NCI-H510A treated with DMSO at 0.1 percent for 48 hours (cell line): ENCODE results near the gene STX18.

Source experiments
- DNase-seq: peaks from one replicate; lab custom pipeline; 2025; lab: John Stamatoyannopoulos, UW

The STX18 gene

GRCh38 chr4:4418676-4419390, 123.0 kb downstream of the STX18 start:
- no peak for DNase-seq

GRCh38 chr4:4417886-4418285, 124.0 kb downstream of the STX18 start:
- DNase-seq = no peak

DNA sequence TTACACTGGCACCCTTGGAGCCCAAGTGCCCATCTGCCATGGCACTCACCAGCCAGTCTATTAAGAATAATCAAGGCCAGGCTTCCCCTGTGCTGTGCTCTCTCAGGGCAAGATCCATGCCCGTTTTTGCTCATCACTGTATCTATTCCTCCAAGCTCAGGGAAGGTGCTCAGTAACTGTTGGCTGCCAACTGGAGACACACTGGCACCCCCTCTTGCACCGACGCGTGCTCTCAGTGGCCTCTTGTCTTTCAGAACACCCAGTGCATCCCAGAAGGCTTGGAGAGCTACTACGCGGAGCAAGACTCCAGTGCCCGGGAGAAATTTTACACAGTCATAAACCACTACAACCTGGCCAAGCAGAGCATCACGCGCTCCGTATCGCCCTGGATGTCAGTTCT, 124.9 kb downstream of the STX18 start:
- DNase-seq = no peak

- DNase-seq = no peak
Measured at GRCh38 chr4:4415806-4416805, 125.7 kb downstream of the STX18 start.

DNA sequence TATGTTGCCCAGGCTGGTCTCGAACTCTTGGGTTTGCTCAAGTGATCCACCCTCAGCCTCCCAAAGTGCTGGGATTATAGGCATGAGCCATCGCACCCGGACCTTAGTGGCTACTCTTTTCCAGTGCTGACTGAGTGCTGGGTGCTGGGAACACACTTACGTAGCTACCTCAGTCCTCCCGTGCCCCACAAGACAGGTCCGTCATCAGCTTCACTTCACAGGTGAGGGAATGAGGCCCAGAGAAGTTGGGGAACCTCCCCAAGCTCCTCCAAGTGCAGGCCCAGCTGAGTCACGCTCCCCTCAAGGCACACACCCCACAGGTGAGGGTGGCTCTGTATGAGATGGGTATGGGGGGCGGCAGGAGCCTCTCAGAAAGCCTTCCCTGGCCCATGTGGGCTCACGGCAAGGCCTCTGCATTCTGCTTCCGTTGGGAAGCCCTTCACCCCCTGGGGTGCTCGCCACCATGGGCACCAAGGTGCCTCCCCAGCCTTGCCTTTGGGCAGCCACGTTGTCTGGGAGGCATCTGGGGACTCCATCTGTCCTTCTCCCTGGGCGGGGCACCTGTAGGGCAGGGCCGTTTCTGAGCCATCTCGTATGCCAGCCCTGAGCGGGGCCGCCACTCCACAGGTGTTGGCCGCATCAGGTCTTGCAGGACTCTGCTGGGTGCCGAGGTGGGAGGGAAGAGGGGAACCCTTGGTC, 126.6 kb downstream of the STX18 start:
- no peak for DNase-seq

GRCh38 chr4:4413806-4414205, 128.0 kb downstream of the STX18 start:
- no peak for DNase-seq

GRCh38 chr4:4413373-4413725, 128.5 kb downstream of the STX18 start:
- DNase-seq = no peak

DNA sequence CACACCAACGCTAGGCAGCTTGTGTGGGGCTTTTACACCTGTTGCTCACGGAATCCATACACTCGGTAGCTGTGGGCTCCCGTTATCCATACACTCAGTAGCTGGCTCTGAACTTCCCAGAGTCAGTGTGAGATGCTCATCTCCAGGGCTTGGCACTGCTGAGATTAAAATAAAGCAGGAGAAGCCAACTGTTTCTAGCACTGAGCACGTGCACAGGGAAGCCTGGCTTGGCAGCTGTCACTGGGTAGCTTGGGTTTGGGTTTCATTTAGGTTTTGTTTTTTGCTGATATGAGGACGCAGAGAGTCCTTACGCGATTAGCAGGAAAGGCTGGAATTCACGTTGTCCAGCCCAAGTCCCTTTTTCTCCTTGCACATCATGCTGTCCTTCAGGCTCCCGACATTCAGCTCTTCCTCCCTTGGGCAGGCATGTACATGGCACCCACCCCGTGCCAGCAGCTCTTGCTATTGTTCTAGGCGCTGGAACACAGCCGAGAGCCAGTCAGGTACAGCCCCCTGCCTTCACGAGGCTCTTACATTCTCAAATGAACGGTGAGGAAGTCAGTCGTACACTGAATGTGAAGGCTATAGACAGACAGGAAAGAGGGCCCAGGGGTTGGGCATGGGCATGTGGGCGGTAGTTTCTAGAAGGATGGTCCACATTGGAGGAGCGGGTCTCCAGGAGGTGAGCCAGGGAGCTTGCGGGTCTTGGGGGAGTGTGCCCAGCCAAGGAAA, 129.0 kb downstream of the STX18 start:
- no peak for DNase-seq

GRCh38 chr4:4411906-4412305, 129.9 kb downstream of the STX18 start:
- DNase-seq = no peak

DNA sequence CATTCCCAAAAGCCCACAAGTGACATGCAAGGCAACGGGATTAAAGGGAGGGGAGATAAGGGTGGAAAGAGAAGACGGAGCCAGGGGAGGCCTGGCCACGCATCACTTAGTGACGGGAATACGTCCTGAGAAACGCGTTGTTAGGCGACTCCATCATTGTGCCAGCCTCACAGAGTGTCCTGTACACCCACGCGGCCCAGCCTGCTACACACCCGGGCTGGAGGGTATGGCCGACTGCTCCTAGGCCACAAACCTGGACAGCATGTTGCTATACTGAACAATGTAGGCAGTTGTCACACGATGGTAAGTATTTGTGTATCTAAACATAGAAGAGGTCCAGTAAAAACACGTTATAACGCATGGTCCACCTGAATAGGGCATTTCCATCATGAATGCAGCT, 131.6 kb downstream of the STX18 start:
- DNase-seq = no peak

GRCh38 chr4:4409416-4410115, 132.3 kb downstream of the STX18 start:
- DNase-seq = no peak

GRCh38 chr4:4408576-4409335, 133.1 kb downstream of the STX18 start:
- no peak for DNase-seq

DNA sequence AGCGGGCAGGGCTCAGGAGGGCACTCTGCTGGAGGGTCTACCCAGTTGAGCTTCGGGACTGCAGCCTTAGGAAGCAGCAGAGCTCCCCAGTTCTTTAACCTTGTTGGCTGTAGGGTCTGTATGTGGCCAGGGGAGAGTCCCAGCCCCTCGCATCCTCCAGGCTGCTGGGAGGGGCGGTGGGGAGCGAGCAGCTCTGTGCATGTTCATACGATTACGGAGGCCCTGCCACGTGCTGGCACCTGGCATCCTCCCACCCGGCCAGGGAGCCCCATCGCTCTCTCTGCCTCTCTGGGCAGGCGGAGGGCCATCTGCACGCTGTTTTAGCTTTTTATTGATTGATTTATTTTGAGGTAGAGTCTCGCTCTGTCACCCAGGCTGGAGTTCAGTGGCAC, 133.7 kb downstream of the STX18 start:
- DNase-seq = no peak

GRCh38 chr4:4407299-4408131, 134.3 kb downstream of the STX18 start:
- DNase-seq = no peak

DNA sequence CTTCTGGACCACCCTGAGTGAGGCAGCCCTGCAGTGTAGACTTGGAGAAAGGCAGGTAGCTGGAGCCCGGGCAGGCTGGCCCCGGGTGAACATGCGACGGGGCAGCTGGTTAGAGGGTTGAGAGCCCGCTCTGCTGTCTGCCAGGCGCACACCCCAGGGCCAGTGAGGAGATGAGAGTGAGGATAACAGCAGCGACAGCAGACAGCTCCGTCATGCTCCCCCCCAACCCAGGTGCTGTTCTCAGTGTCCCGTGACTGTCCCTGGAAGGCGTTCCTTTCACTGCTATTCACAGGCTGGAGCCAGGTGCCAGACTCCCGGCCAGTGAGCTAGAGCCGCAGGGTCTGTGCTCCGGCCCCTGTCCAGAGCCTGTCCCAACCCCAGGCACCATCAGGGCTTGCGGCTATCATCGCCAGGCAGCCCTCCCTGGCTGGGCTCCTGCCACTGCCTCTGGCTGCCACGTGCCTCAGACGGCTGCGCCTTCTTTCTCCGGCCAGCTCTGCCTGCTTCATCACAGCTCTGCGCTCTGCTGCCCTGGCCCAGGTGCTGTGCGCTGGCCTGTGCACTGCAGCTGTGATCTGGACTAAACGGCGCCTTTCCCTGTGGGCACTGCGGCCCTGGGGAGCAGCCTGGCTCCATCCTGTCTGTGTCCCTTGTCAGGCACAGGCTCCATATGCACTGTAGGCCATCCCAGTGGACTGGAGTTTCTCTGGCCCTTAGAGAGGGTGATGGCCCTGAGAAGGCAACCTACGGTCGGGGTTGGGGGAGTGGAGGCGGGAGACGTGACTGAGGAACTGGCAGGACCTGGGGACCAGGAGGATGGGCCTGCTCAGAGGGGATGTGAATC, 135.2 kb downstream of the STX18 start:
- no peak for DNase-seq

GRCh38 chr4:4405358-4405962, 136.4 kb downstream of the STX18 start:
- no peak for DNase-seq

- DNase-seq = no peak
Measured at GRCh38 chr4:4402966-4403365, 138.9 kb downstream of the STX18 start.

GRCh38 chr4:4401036-4401435, 140.8 kb downstream of the STX18 start:
- no peak for DNase-seq
